22Rv1 (cell line): Measurements from ENCODE around the gene CLCN2.
A peak's percentile ranks its signal among the peaks of the same experiment; 100 is the strongest.

Experiments
- H3K27ac ChIP-seq: fragments of 450-650 bp; 2 replicates; pipeline ENCODE4 v1.5.1; 2017
- ZFX ChIP-seq: fragments of 450-650 bp; IDR thresholded peaks from 2 replicates; pipeline ENCODE4 v1.6.1; 2017; ENCODE audit warnings: antibody characterized with exemption, borderline replicate concordance
- TF ChIP-seq, protein P1 (sequence below): fragments of 450-650 bp; IDR thresholded peaks from 2 replicates; pipeline ENCODE4 v1.5.1; 2017; ENCODE audit warnings: mild to moderate bottlenecking

CLCN2 gene

DNA sequence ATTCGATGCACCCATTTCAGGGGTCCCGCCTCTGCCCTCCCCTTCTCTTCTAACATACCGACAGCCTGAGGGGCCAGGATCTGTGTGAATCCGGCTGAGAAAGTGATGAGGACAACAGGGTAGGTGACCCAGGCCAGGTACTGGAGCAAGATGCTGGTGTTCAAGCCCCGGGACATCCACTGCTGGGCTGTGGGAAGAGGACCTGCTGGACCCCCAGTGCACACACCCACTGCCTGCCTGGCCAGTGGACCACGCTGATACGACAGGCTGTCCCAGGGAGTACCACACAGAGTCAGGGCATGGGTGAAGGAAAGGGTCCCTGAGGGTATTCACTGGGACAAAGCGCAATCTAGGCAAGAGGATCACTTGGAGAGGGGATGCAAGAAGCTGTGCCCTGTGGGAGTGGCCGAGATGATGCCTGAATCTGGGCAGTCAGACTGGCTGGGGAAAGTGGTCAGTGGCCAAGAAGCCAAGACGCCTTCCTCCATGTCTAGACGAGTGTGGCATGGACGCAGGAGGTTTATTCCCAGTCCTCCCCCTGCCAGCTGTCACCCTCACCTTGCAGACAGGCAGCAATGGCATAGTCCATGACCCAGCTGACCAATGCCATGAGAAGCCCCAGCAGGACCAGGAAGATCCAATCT, 3.2 kb downstream of the CLCN2 start:
- no peak overlapping the region for H3K27ac ChIP-seq
- TF ChIP-seq, protein P1, sequence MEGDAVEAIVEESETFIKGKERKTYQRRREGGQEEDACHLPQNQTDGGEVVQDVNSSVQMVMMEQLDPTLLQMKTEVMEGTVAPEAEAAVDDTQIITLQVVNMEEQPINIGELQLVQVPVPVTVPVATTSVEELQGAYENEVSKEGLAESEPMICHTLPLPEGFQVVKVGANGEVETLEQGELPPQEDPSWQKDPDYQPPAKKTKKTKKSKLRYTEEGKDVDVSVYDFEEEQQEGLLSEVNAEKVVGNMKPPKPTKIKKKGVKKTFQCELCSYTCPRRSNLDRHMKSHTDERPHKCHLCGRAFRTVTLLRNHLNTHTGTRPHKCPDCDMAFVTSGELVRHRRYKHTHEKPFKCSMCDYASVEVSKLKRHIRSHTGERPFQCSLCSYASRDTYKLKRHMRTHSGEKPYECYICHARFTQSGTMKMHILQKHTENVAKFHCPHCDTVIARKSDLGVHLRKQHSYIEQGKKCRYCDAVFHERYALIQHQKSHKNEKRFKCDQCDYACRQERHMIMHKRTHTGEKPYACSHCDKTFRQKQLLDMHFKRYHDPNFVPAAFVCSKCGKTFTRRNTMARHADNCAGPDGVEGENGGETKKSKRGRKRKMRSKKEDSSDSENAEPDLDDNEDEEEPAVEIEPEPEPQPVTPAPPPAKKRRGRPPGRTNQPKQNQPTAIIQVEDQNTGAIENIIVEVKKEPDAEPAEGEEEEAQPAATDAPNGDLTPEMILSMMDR, result no peak
- TF ChIP-seq ZFX, result no peak

GRCh38 chr3:184357248-184358123, 3.9 kb downstream of the CLCN2 start:
- TF ChIP-seq, protein P1, result no peak
- TF ChIP-seq ZFX, result no peak
- no peak overlapping the region for H3K27ac ChIP-seq

DNA sequence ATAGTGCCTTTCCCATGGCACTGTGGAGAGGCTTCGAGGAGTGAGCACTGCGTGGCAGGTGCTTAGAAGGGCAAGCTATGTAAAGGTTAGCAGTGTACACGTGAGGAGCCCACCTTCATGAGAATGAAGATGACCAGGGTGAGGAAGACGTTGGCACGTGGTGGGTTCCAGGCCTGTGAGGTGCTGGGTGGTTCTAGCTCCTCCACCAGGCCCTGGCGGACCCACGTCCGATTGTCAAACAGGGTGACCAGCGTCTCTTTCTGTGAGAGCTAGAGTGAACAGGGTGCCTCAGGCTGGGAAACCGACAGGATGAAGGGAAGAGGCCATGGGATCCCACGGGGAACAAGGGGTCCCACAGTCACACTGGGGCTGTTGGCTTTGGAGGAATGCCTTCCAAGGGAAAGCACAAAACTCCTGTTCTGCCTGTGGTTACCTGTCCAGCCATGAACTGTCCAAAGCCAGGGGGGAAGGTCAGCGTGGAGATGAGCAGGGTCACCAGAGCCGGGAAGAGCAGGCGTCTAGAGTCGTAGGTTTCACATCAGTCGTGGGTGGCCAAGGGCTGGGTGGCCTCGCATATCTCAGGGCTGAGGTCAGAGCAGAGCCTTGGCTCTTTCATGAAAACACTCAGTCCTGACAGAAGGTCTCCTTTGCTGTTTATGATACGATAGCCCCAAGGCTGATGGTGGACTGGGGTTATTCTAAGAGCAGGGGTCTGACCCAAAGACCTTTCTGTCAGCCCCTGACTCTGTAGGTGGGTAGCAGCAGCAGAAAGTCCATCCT, 6.0 kb downstream of the CLCN2 start:
- TF ChIP-seq, protein P1, result no peak
- TF ChIP-seq ZFX, result no peak

GRCh38 chr3:184354754-184355153, 6.7 kb downstream of the CLCN2 start:
- H3K27ac ChIP-seq, result no peak overlapping the region
- TF ChIP-seq, protein P1, result no peak
- TF ChIP-seq ZFX, result no peak

More for the DNA sequence above, 6.0 kb downstream of the CLCN2 start:
- no peak overlapping the region for H3K27ac ChIP-seq

DNA sequence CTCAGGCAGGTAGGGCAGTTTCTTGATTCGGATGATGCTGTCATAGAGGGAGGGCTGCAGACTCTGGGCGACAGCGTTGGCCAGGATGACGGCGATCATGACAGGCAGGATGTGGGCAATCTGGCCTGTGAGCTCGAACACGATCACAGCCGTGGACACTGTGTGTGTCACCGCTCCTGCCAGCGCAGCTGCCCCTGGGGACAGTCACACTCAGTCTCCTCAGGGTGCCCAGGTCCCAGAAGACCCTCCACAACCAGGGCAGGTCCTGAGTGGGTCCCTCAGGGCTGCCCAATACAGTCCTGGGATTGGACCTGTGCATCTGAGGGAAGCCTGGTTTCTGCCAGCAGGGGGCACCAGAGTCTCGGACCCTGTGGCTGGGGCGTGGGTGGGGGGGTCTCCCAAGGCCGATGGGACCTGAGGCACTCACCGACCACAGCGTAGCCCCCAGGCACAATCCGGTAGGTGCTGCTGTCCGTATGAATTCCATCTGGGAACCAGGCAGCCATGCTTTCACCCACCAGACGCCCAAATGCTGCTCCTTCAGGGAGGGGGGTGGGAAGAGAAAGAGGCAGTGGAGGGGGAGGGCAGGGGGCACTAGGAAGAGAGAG, 7.2 kb downstream of the CLCN2 start:
- no peak for TF ChIP-seq ZFX
- TF ChIP-seq, protein P1, result peak; percentile 92

DNA sequence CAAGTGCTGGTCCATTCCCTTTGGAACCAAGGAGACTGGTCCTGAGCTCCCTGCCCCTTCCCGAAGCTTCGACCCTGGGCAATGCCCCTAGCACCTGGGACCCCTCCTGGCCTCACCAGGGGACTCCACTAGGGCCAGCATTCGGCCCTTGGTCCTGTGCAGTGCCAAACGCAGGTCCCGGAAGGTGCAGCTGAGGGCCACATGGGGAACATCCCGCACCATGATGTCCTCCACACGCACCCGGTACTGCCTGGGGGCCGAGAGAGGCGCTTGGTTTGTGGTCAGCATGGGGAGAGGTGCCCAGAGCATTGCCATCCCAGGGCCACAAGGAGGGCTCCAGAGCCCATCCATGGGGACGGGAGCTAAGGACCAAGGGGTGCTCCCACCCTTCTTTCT, 7.9 kb downstream of the CLCN2 start:
- TF ChIP-seq, protein P1, result no peak
- TF ChIP-seq ZFX, result no peak
- H3K27ac ChIP-seq, result no peak overlapping the region

More for the DNA sequence above, 7.2 kb downstream of the CLCN2 start:
- no peak overlapping the region for H3K27ac ChIP-seq
